ENCODE data around the gene FYN. TPM values are rescaled to one million over a fixed set of nuclear protein-coding genes. Genes with fewer than 3 reads are reported as not detected.

The FYN gene
- total and polyA plus RNA-seq, 9 of the 15 experiments (the other 6 are each of a cell fraction or from before 2014, with no cell fraction given) = 2.9 to 22.1 (median 11.4) TPM

GRCh38 chr6:111806561-111807497 is 66.4 kb downstream of the FYN start:
- ChIA-PET POLR2A (interaction anchor here (0.9 to 1.2 kb wide), 2 partner anchors 11 to 17 kb away, joined by 3 read pairs; no protein-coding TSS in a partner anchor), CTCF (ENCODE audit: low intra/inter-chr PET ratio) (no interaction called here)
- H3K4me1 ChIP-seq (replicated peaks in 1 of 2; ENCODE audit: control insufficient read depth in 2 of 2, insufficient read depth in 2 of 2, low read length in 2 of 2) = peaks cover 0 to 26% of the 10 kb centered on the region in 2 experiments; a peak in 3 of 5 replicates
- in situ Hi-C loops (cut with MboI) (no loop called here), intact Hi-C loops (cut with micrococcal nuclease) (no loop called here)
- H3K27ac ChIP-seq (ENCODE audit: extremely low read depth, low read depth, low read length) = no peak overlapping the region
- ATAC-seq (no peak), DNase-seq (ENCODE audit: extremely low read depth in 1 of 4, low spot score in 3 of 4) (no peak), FAIRE-seq (no peak)
- no peak overlapping the region for H2AFZ ChIP-seq (ENCODE audit: low read depth, low read length)
- no TSS peak for BruUV-seq (replicated peaks)
- no peak overlapping the region for H3K4me3 ChIP-seq
- H4K20me1 ChIP-seq (replicated peaks; ENCODE audit: control insufficient read depth, insufficient read depth, low read length) = no peaks in the 10 kb centered on the region
- H3K36me3 ChIP-seq (ENCODE audit: control insufficient read depth, insufficient read depth, low read length) = no peaks in the 10 kb centered on the region
- no peaks in the 10 kb centered on the region for H3K9me1 ChIP-seq (ENCODE audit: control insufficient read depth, insufficient read depth, low read length)
- 40% methylated on average over 9 of the region's 9 CpGs for WGBS (ENCODE audit: insufficient coverage, low coverage, missing lambda C conversion rate)
- no peak overlapping the region for H3K9ac ChIP-seq (ENCODE audit: insufficient read depth in 1 of 2, low read depth in 2 of 2, low read length in 2 of 2)
- TF ChIP-seq ZNF518B (CRISPR knock-in tag; IDR thresholded peaks at IDR 0.05) (no peak), SIN3A (IDR thresholded peaks at IDR 0.05; ENCODE audit: borderline replicate concordance in 2 of 2, control insufficient read depth in 1 of 2, low read depth in 2 of 2, low read length in 2 of 2) (no peak), SREBF2 (CRISPR knock-in tag; IDR thresholded peaks at IDR 0.05) (no peak)
- H3K27me3 ChIP-seq (ENCODE audit: control insufficient read depth in 2 of 2, insufficient read depth in 2 of 2, low read length in 2 of 2) = no peaks in the 10 kb centered on the region
- no peaks in the 10 kb centered on the region for H3K9me3 ChIP-seq (replicated peaks; ENCODE audit: control insufficient read depth, insufficient read depth, low read depth, low read length)
- H3K79me2 ChIP-seq (ENCODE audit: control insufficient read depth, insufficient read depth, low read length) = no peaks in the 10 kb centered on the region
- no peak overlapping the region for H3K4me2 ChIP-seq (ENCODE audit: insufficient read depth, low read length)

All from K562 (cell line).